Upper lobe of left lung (tissue), 4 donors: ENCODE data around the gene WSB1.

ENCODE experiments used
- CTCF ChIP-seq, 6 experiments: fragments of 450-650 bp in 4 of 6; fragments of 200-600 bp in 2 of 6; sonication (generic) in 2 of 6; IDR thresholded peaks; one replicate each; pipeline ENCODE4 v1.5.1; 2016 to 2019; ENCODE audit warnings: antibody characterized with exemption in 6 of 6
- EP300 ChIP-seq, 4 donors: sonication (generic); formaldehyde crosslinking; IDR thresholded peaks; one replicate each; pipeline ENCODE4 v1.5.1; 2017; ENCODE audit warnings: antibody characterized with exemption in 4 of 4, control low read depth in 2 of 4
- POLR2A ChIP-seq, 4 donors: fragments of 450-650 bp; IDR thresholded peaks; one replicate each; pipeline ENCODE4 v1.5.1; 2016 to 2017; ENCODE audit warnings: antibody characterized with exemption in 4 of 4, mild to moderate bottlenecking in 2 of 4
- POLR2AphosphoS5 ChIP-seq, 2 donors: sonication (generic); formaldehyde crosslinking; IDR thresholded peaks; one replicate each; pipeline ENCODE4 v1.5.1; 2017; ENCODE audit warnings: antibody characterized with exemption in 2 of 2

GRCh38 chr17:27266228-27266627 lies 27.7 kb upstream of the WSB1 start:
- TF ChIP-seq POLR2A (IDR thresholded peaks at IDR 0.05) (no peak), POLR2AphosphoS5 (IDR thresholded peaks at IDR 0.05) (no peak), CTCF (IDR thresholded peaks at IDR 0.05) (no peak), EP300 (IDR thresholded peaks at IDR 0.05) (no peak)
